GM18502 (cell line): ENCODE results near the gene RDH12.

Source experiments
- ATAC-seq: cut with Tn5 transposase; IDR thresholded peaks from one replicate; pipeline ENCODE4 v1.9.1; 2021; ENCODE audit warnings: mild to moderate bottlenecking; ENCODE audit not compliant: unreplicated experiment, poor library complexity

RDH12 gene

GRCh38 chr14:67744046-67744445 lies 42.4 kb downstream of the RDH12 start:
- ATAC-seq: no peak

GRCh38 chr14:67746927-67747326 lies 45.2 kb downstream of the RDH12 start:
- no peak for ATAC-seq

DNA sequence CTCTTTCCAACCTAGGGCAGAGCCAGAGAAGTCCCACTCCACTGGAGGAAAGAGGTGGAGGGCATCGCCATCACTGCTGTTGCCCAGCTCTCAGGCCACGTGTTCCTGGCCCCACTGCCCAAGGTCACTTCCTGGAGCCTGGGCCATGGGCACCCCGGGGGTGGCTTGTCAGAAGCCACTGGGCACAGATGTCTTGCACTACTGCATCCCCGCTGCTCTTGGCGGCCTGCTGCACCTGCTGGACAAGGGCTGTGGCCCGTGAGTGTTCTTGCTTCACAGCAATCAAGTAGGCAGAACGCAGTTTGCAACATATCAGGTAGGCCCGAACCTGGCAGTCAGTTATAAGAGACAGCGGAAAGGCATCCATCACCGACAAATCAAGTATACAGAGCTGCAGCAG lies 46.6 kb downstream of the RDH12 start:
- ATAC-seq: no peak

- ATAC-seq: no peak
Measured at GRCh38 chr14:67749341-67750084, 47.8 kb downstream of the RDH12 start.

DNA sequence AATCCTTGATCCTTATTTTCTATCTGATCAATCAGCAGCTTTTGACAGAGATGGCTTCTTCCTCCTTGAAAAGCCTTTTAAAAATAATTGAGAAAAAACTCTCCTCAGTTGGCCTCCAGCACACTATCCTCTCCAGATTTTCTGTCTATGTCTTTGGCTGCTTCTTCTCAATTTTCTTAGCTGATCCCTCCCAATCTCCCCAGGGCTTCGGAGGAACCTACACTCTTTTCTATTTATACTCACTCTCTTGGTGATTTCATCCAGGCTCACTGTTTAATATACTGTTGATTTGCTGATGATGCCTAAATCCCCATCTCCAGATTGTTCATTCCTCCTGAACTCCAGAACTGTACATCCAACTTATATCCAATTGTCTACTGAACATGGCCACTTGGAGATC lies 54.8 kb downstream of the RDH12 start:
- ATAC-seq: no peak

DNA sequence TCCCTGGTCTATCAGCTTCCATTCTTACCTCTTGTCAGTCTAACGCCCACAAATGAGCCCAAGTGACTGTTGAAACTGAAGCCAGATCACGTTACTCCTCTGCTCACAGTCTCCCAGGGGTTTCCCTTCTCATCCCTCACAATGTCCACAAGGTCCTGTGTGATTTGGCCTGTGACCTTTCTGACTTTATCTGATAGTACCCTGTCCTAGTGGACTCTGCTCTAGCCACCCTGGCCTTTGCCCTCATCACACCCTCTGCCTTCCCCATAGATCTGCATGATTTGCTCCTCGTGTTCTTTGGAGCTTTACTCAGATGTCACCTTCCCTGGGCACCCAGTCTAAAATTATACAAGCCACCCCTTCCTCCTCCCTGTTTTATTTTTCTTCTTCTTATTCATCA lies 55.5 kb downstream of the RDH12 start:
- ATAC-seq: no peak

DNA sequence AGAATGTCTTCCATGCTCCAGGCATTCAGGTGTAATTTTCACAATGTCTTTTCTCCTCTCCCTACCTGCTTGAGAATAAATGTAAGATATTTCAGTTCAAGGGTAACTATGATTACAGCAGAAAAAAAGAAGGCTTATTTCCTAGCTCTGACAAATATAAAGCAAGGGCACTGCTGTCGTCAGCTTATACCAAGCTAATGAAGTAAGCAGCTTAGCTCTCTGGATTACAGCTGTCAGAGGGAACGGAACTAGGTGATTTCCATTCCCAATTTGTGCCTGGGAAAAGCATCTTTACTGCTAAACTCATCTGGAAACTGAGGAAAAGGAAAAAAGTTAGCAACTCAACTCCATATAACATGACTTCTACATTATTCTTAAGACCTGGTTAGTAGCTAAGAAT lies 58.2 kb downstream of the RDH12 start:
- ATAC-seq: no peak

- no peak for ATAC-seq
Measured at GRCh38 chr14:67762051-67762450, 60.4 kb downstream of the RDH12 start.

GRCh38 chr14:67763158-67763822 lies 61.6 kb downstream of the RDH12 start:
- ATAC-seq: no peak

DNA sequence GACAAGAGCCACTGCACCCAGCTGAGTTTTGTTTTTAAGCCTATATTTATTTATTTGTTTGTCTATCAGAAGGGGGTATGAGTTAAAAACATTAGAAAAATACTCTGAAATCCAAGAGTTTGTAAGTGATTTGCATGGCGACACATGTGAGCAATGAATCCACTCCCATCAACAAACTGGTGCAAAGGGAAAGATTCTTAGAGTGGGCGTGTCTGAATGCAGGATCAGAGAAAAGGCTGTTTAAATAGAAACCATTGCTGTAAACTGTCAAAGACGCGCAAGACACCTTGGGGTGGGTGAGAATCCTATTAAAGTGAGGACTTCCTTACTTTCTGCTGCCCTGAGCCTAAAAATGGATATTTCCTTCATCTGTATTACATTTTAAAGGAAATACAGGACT lies 62.8 kb downstream of the RDH12 start:
- no peak for ATAC-seq

- ATAC-seq: no peak
Measured at GRCh38 chr14:67765192-67765834, 63.6 kb downstream of the RDH12 start.

GRCh38 chr14:67766035-67766680 lies 64.5 kb downstream of the RDH12 start:
- ATAC-seq: no peak

DNA sequence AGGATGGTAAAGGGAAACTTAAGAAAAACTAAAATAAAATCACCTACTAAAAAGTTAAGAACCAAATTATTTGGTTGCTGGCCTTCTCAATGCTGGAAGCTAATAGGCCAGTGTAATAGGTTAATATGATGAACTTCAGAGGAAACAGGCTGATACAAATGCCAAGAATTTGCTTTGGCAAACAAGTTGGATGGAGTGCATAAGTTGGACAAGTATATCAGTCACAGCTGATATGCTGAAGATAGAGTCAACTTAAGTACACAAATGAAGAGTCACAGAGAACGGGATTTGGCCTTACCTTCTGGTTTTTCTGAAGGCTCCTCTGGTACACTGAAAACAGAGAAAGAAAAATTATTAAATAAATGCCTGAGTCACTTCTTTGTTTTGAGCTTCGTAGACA lies 66.5 kb downstream of the RDH12 start:
- no peak for ATAC-seq

DNA sequence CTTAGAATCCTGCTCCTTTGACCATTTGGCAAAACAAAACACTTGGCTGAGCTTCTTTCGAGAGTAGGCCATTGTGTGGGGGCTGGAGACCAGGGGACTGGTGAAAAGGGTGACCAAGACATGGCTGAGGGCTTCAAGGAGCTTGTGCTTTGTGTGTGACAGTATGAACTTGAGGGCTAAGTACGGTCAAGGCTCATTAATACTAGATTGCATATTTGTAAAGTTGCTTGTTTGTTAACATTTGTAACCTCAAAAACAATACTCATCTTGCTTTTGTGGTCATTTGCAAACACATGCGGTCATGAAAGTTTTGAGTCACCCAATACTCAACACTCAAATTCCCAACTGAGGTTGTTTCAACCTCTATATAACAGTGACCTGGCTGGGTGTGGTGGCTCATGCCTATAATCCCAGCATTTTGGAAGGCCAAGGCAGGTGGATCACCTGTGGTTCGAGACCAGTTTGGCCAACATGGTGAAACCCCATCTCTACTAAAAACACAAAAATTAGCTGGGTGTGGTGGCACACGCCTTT lies 72.2 kb downstream of the RDH12 start:
- ATAC-seq: no peak

GRCh38 chr14:67776653-67777322 lies 75.1 kb downstream of the RDH12 start:
- no peak for ATAC-seq

DNA sequence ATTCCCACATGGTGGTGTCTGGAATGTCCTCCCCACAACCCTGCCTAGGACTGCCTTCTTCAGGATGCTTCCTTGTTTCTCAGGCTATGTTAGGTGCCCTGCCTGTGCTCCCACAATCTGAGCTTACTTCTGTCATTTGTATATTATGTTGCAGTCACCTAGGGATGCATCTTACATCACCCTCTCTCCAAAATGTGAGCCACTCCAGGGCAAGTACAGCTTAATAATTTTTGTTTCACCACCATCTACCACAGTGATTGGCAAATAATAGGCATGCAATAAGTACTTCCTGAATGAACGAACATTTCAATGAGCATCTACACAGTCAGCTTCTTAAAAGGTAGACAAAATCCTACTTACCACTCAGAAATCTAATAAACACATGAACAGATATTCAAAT lies 77.1 kb downstream of the RDH12 start:
- ATAC-seq: no peak

DNA sequence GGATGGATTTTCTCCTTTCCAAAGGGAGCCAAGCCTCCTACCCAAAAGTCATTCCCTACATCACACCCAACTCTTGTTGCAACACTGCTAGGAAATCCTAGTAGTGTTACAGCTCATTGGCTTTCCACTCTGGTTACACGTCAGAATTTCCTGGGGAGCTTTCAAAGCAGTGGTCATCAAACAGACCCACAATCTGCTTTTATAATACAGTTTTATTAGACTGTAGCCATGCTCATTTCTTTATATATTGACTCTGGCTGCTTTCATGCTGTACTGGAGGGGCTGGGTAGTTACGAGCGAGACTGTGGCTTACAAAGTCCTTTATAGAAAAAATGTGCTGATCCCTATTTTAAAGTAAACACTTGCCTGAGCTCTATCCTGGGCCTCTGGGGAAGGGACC lies 80.4 kb downstream of the RDH12 start:
- ATAC-seq: no peak
